IPS DF 19.7 (cell line): ENCODE data around the gene FYN.
A peak's percentile ranks its signal among the peaks of the same experiment; 100 is the strongest.
"Not testable (repeated sequence)": the region's sequence is repeated elsewhere in the genome, so short reads cannot be mapped to it uniquely, and the experiment has no call there.

Experiments used
- DNase-seq: peaks from one replicate; pipeline ENCODE4 v3.0.0-alpha.2; 2013; ENCODE audit warnings: low read depth, low spot score

The FYN gene

GRCh38 chr6:111680811-111681609 is 192.2 kb downstream of the FYN start:
- DNase-seq: not testable (repeated sequence)

DNA sequence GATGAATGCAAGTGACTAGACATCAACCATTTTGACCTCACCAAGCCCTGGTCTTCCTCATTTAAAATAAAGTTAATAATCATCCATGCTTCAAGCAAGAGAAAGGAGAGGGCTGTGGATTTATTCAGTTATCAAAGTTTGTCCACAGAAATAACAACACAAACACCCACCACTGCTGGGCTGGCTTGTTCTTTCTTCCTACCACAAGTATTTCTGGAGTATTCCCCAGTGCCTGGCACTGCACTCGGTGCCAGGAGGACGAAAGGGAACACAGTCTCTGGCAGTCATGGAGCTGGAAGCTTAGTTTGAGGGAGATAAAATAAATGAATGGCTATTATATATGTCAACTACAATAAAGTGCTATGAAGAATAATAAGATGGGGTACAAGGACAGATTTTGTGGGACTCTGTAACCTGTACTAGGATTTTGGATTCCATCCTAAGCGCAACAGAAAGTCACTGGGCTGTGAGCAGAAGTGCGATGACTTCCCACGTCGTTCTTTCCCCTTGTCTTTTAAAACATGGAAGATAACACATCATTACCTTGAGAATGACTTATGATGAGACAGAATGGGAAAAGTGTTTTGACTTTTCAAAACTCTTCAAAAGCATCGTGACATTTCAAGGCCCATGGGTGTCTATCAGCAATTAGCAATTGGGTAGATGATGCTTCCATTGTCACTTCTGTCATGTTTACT is 193.1 kb downstream of the FYN start:
- no peak for DNase-seq

- DNase-seq: no peak
Measured at GRCh38 chr6:111679126-111679858, 194.0 kb downstream of the FYN start.

DNA sequence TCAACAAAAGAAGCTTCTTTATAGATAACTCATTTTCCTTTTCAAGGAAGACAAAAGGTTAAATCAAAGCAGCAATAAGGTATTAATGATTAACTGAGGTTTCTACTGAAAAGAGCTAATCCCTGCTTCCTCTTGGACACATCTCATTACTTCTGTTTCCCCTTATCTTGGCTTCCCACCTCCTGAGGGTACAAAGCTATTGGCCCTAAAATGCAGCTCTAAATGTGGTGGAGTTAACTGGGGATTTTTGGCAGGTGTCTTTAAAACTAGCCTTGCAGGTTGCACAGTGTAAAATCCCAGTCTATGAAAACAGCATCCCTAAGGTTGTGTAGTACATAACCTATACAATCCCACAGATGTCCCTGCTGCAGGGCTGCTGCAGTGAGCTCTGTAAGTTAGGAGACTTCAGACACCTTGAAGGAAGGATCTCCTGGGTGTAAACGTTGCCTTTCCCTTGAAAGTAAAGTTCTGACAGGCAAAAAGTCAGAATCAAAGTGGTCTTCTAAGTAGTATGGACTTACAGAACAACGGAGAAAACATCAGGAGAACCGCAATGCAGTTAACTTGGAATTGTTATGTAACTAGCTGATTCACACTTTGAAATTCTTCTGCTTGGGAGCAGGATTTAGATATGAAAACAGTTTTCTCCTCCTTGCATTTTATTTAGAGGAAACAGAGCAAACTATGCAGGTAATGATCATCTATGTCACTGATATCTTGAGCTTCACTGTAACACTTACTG is 195.8 kb downstream of the FYN start:
- DNase-seq: peak; percentile 38

DNA sequence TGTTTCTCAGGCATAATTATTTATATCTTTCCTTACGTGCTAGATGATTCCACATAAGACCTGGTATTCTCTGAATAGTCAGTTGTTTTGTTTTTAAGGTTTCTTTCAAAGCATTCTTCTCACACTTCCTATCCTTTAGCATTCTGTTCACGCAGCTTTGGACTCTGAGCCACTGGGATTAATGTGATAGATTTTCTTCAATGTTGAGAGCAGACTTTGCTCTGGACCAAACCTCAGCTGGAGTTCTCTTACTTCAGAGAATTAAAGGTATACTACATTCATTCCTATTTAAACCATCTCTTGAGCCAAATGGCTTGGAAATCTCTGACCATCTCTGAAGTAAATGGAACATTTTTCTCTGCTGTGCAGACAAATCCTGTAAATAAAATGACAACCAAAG is 196.9 kb downstream of the FYN start:
- no peak for DNase-seq

DNA sequence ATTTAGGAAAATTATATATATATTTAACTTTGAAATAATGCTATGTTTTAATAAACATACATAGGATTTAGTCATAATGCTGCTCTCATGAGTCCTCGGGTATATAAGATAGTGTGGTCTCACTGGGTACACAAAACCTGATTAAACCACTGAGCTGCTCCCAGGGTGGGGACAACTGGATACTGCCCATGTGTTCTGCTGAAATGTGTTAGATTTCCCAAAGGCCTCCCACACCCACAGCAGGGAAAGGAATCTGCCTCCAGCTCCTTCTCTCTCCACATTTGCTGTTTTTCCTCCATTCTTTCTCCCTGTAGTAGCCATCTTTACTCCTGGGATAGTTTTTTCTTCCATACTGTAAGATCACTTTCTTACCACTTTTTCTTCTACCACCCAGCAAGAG is 198.4 kb downstream of the FYN start:
- DNase-seq: no peak

GRCh38 chr6:111674413-111674812 is 198.8 kb downstream of the FYN start:
- no peak for DNase-seq

DNA sequence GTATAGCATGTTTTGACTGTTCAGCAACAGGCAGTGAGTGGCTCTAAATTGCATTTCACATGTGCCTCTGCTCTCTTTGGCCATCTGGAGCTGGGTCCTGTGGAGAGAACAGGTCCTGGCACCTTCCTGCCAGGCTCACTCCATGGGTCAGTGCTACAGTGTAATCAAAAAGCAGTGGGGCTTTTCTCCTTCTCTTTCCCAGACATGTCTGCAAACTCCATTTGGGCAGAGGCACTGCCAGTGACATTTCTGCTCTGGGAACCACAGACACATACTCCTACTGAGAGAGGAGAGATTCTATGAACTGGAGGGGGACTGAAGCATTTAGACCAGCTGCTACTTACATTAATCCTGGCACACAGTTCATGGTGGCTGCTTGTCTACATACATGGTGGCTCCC is 199.3 kb downstream of the FYN start:
- DNase-seq: no peak

- DNase-seq: no peak
Measured at GRCh38 chr6:111673532-111673931, 199.7 kb downstream of the FYN start.

GRCh38 chr6:111672761-111673450 is 200.3 kb downstream of the FYN start:
- DNase-seq: no peak

GRCh38 chr6:111669326-111669725 is 203.9 kb downstream of the FYN start:
- no peak for DNase-seq

GRCh38 chr6:111668410-111668809 is 204.8 kb downstream of the FYN start:
- DNase-seq: no peak

DNA sequence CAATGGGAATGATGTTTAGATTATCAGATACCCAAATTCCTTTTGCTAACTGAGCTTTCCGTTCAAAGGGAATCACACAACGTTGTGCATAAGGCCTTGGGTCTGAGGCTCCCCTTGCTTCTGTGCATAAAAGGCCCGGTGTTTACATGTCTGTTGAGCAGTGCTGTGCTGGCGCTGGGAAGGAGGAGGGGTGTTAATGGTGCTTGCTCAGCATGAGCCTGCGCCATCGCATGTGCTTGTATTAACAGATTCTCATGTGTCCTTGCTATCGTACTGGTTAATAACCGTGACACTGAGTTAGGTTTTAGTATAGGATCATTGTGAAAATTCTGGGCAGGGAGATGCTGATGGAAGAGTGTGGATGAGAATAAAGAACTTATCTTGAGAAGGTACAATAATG is 205.3 kb downstream of the FYN start:
- DNase-seq: no peak

DNA sequence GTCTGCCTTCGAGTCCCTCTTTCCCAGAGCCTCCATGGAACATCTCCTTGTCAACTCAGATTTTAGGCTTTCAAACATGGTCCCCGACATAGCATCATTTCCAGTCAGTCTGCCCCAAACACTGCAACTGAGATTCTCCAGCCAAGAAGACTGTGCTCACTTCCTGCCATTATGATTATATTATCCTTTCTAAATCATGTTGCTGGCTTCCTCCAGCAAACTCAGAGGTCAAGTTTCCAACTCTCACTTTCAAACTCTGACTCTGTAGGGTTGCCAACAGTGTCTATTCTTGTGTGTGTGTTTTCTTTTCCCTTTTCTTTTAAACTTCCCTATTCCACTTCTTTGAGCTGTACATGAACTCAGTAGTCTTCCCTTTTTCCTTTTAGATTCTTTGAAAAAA is 206.4 kb downstream of the FYN start:
- DNase-seq: no peak

DNA sequence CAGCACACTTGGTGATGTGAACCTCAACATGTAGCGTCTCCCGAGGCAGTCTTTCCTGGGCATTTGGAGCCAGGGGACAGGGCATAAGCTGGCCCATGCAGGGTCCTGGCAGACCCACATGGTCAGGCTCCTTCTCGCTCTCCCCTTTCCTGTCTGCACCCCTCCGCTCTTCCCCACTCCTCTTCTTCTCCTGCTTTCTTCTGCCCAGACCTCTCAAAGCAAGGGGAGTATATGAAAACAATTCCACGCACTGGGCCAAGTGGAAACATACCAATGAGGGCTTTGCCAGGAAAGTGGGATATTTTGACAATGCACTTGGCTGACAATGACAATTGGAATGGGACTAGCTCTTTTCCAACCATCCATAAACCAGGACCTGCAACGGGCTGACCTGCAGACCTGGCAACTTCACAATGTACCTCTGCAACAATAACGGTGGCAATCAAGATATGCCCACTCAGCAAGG is 208.7 kb downstream of the FYN start:
- DNase-seq: no peak

- peak; percentile 59 for DNase-seq
Measured at GRCh38 chr6:111663692-111664564, 209.3 kb downstream of the FYN start.

- DNase-seq: no peak
Measured at GRCh38 chr6:111662794-111663593, 210.3 kb downstream of the FYN start.

DNA sequence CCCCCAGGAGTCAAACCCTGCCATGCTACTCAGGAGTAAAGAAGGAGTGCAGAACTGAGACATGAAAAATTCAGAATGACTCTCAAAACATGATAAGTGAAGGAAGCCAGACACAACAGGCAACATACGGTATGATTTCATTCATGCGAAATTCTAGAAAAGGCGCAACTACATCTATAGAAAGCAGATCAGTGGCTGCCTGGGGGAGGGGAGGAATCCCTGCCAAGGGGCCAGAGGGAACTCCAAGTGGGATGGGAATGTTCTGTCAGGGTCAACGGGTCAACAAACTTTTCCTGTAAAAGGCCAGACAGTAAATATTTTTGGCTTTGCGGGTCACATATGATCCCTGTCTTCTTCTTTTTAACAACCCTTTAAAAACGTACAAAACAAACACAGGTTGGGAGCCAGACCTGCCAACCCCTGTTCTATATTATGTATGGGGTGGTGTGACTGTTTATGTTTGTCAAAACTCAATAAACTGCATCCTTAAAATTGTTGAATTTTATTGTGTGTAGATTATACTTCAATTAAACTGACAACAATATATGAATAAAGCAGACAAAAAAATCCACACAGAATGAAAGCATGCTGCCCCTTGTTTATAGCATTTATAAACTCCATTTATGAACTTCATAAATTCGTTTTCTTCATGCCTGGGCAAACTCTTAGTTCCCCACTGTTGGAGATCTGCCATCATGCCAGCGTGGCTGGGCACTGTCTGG is 211.0 kb downstream of the FYN start:
- no peak for DNase-seq
